HG03565 (cell line): Measurements from ENCODE around the gene CCDC158.
"Not testable (repeated sequence)": the region's sequence is repeated elsewhere in the genome, so short reads cannot be mapped to it uniquely, and the experiment has no call there.

ENCODE experiments used
- ATAC-seq: cut with Tn5 transposase; IDR thresholded peaks from one replicate; pipeline ENCODE4 v1.9.1; 2021; ENCODE audit warnings: mild to moderate bottlenecking, moderate library complexity; ENCODE audit not compliant: unreplicated experiment

CCDC158 gene

GRCh38 chr4:76374798-76375197 lies 46.1 kb downstream of the CCDC158 start:
- ATAC-seq = no peak

DNA sequence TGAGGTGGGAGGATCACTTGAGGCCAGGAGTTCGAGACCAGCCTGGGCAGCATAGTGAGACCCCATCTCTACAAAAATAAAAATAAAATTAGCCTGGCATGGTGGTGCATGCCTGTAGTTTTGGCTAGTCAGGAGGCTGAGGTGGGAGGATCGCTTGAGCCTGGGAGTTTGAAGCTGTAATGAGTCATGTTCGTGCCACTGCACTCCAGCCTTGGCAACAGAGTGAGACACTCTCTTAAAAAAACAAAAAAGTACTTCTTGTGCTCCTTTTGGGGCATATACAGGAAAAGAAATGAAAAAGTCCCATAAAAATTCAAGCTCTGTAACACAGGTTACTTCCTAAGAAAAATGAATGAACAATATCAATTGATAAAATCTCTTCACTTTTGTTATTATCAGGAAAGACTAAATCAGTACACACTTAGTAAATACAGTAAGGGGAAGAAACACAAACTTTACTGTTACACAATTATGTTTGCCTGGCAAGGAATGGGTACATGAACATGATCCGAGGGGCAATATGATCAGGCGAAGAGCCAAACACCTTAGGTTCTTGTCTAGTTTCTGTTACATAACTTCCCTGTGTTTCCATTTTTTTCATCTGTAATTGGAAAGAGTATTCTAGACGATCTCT lies 46.9 kb downstream of the CCDC158 start:
- no peak for ATAC-seq

- ATAC-seq = no peak
Measured at GRCh38 chr4:76366737-76367136, 54.2 kb downstream of the CCDC158 start.

GRCh38 chr4:76365636-76366035 lies 55.3 kb downstream of the CCDC158 start:
- ATAC-seq = no peak

DNA sequence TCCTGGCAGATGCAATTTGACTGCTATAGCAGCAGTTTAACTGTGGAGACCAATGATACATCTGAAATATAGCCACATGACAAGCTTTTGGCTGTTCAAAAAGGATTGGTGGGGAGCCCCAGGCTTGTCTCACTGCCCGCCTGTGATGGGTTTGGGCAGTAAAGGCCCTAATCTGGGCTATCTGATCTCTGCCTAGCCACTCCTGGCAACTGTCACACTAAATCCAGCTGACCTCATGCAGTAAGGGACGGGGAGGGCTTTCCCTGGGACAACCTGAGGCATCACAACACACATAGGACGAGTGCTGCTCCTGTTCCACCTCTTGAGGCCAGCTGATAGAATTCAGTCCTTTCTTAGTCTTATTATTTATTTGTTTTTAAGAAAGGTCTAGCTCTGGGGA lies 56.2 kb downstream of the CCDC158 start:
- no peak for ATAC-seq

- no peak for ATAC-seq
Measured at GRCh38 chr4:76363556-76364290, 57.2 kb downstream of the CCDC158 start.

DNA sequence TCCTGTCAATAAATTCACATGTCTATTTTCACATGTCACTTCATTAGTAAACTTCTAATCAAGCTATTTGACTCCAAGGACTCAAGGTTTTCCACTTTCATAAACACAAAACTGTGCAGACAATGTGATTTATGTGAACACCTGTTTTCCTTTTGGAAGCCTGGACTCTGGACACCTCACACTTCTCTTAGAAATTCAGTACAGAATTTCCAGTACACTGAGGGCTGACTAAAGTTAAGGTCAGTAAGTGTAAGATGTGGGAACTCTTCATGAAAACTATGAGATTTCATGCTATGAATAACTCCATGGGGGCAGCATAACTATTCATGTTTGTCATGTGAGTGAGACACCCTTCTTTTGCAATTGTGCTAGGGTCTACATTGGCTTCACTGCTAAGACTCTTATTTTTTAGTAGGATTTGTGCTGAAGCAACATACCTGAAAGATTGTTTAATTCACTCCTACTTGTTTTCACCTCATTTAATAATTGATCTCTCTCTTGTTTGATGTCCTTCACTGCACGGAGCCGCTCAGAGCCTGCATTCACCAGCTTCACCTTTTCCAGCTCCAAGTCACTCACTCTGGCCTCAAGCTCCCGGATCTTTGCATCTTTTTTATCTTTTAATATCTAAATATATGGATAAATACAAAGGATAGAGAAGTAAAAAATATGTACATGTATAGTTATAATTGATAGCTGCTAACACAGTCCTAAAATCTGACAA lies 59.1 kb downstream of the CCDC158 start:
- ATAC-seq = no peak

DNA sequence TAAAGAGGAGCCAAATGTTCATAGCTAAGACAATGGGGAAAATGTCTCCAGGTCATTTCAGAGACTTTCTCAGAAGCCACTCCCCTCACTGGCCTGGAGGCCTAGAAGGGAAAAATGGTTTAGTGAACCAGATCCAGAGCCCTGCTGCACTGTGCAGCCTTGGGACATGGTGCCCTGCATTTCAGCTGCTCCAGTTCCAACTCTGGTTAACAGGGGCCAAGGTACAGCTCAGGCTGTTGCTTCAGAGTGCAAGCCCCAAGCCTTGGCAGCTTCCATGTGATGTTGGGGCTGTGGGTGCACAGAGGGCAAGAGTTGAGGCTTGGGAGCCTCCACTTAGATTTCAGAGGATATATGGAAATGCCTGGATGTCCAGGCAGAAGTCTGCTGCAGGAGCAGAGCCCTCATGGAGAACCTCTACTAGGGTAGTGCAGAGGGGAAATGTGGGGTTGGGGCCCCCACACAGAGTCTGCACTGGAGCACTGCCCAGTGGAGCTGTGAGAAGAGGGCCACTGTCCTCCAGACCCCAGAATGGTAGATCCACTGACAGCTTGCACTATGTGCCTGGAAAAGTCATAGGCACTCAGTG lies 61.0 kb downstream of the CCDC158 start:
- ATAC-seq = not testable (repeated sequence)

- ATAC-seq = no peak
Measured at GRCh38 chr4:76357981-76358380, 63.0 kb downstream of the CCDC158 start.

DNA sequence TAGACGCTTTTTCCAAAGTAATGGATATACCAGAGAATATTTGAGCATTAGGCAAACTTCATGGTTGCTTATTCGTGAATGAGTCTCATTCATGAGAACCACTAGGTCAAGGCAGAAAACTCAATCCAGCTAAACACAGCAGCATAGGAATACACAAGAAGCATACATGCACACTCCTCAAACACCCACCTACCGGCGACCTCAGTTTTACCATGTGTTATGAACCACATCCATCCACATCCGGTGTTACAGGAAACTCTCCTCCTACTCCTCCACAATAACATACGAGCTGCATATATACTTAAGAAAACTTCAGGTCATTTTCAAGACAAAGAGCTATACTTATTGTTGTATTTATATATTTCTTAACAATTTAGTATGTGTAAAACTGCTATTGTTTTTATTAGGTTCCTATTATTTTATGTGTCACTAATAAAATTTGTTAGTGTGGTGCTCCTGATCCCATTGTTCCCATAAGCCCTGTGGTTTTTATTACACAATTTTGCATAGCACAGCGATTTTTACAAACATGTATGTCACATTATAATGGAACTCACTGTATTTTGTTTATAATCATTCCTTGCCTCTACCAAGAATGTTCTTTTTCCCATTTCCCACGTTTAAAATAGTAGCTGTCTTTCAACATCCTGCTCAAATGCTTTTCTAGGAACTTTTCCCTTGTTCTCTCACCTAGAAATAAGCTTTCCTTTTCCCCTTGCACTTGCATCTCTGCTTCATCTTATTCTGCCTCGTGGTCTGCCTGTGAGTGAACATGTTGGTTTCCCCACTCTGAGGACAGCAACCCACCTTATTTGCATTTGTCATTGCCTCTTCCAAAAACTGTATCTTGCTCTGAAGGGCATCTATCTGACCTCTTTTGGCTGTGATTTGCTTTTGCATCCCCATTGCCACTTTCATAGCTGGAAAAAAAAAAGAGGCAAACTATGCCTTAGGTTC lies 66.1 kb downstream of the CCDC158 start:
- no peak for ATAC-seq

GRCh38 chr4:76342803-76343202 lies 78.1 kb downstream of the CCDC158 start:
- ATAC-seq = no peak

DNA sequence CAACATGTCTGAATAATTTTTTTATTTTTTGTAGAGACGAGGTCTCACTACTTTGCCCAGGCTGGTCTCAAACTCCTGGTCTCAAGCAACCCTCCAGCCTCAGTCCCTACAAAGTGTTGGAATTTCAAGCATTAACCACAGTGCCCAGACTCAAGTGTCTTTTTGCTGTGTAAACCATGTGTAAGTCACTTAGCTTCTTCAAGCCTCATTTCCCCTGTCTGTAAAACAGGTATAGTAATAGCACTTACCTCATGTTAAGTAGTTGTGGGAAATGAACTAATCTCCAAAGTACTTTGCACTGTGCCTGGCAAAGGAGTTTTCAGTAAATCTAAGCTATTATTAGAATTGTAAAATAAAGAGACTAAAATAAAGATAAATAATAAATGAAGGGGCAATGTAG lies 78.8 kb downstream of the CCDC158 start:
- ATAC-seq = no peak

GRCh38 chr4:76341063-76341462 lies 79.9 kb downstream of the CCDC158 start:
- no peak for ATAC-seq

- no peak for ATAC-seq
Measured at GRCh38 chr4:76339364-76339763, 81.6 kb downstream of the CCDC158 start.

GRCh38 chr4:76334885-76335284 lies 86.1 kb downstream of the CCDC158 start:
- ATAC-seq = no peak

- no peak for ATAC-seq
Measured at GRCh38 chr4:76326515-76326914, 94.4 kb downstream of the CCDC158 start.

DNA sequence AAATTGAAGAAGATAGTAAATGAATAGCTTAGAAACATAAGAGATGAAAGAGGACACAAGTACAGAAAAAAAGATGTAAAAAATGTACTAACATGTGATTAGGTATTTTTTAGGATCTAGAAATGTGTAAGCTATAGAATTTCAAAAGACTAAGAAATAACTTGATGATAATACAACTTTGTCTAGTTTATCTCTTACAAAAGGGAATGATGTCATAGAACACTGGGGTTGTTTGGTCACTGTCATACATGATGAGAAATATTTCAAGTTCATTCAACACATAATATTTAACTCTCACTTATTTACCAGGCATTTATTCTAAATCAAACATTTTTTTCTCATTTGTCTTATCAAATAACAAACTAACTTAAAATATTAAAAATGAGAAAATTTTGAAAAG lies 95.9 kb downstream of the CCDC158 start:
- no peak for ATAC-seq

- no peak for ATAC-seq
Measured at GRCh38 chr4:76322236-76322635, 98.7 kb downstream of the CCDC158 start.

DNA sequence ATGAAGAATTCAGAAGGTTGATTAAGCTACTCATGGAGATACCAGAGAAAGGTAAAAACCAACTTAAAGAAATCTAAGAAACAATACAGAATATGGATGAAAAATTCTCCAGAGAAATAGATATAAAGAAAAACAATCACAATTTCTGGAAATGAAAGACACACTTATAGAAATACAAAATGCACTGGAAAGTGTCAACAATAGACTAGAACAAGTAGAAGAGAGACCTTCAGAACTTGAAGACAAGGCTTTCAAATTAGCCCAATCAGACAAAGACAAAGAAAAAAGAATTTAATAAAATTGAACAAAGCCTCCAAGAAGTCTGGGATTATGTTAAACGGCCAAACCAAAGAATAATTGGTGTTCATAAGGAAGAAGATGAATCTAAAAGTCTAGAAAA lies 104.8 kb downstream of the CCDC158 start:
- ATAC-seq = no peak

- ATAC-seq = no peak
Measured at GRCh38 chr4:76315267-76315918, 105.5 kb downstream of the CCDC158 start.
